ENCODE results near the gene FAM78A.
"Not testable (repeated sequence)": the region's sequence is repeated elsewhere in the genome, so short reads cannot be mapped to it uniquely, and the experiment has no call there.

Gene FAM78A

GRCh38 chr9:131222460-131222859 lies 53.9 kb downstream of the FAM78A start:
- no peak overlapping the region for H3K4me3 Mint-ChIP-seq
- H3K4me1 Mint-ChIP-seq (ENCODE audit: low read depth in 2 of 2) = peaks cover 0 to 9% of the 10 kb centered on the region in 2 donors
- H3K27ac Mint-ChIP-seq = peak overlapping the region; percentile 41 to 44
- ATAC-seq (replicated peaks) (no peak), DNase-seq (no peak)
- no peaks in the 10 kb centered on the region for H3K27me3 Mint-ChIP-seq
- H3K9me3 Mint-ChIP-seq = no peaks in the 10 kb centered on the region
- H3K36me3 Mint-ChIP-seq (ENCODE audit: insufficient read depth) = peaks cover 14% of the 10 kb centered on the region

- Mint-ChIP-seq H3K4me1 (ENCODE audit: low read depth in 2 of 2) (peaks cover 0 to 5% of the 10 kb centered on the region in 2 donors), H3K9me3 (no peaks in the 10 kb centered on the region), H3K36me3 (ENCODE audit: insufficient read depth) (peaks cover 24% of the 10 kb centered on the region), H3K27ac (no peak overlapping the region), H3K27me3 (no peaks in the 10 kb centered on the region), H3K4me3 (no peak overlapping the region)
- DNase-seq (no peak), ATAC-seq (replicated peaks) (no peak)
Observed at GRCh38 chr9:131220485-131220884, 55.8 kb downstream of the FAM78A start.

GRCh38 chr9:131218370-131218769 lies 57.9 kb downstream of the FAM78A start:
- H3K4me1 Mint-ChIP-seq (ENCODE audit: low read depth in 2 of 2) = peaks cover 0 to 5% of the 10 kb centered on the region in 2 donors
- no peaks in the 10 kb centered on the region for H3K9me3 Mint-ChIP-seq
- H3K27ac Mint-ChIP-seq = peak overlapping the region in 1 of 2 donors; percentile 75
- H3K27me3 Mint-ChIP-seq = no peaks in the 10 kb centered on the region
- DNase-seq (no peak), ATAC-seq (replicated peaks) (no peak)
- no peak overlapping the region for H3K4me3 Mint-ChIP-seq
- peaks cover 24% of the 10 kb centered on the region for H3K36me3 Mint-ChIP-seq (ENCODE audit: insufficient read depth)

GRCh38 chr9:131217331-131218031 lies 58.8 kb downstream of the FAM78A start:
- no peak overlapping the region for H3K4me3 Mint-ChIP-seq

GRCh38 chr9:131216806-131217205 lies 59.5 kb downstream of the FAM78A start:
- no peak overlapping the region for H3K27ac Mint-ChIP-seq
- H3K27me3 Mint-ChIP-seq = no peaks in the 10 kb centered on the region
- peaks cover 19% of the 10 kb centered on the region for H3K36me3 Mint-ChIP-seq (ENCODE audit: insufficient read depth)
- no peak for ATAC-seq (replicated peaks)
- H3K4me3 Mint-ChIP-seq = no peak overlapping the region
- DNase-seq = no peak
- peaks cover 0 to 5% of the 10 kb centered on the region in 2 donors for H3K4me1 Mint-ChIP-seq (ENCODE audit: low read depth in 2 of 2)
- peaks cover 0 to 2% of the 10 kb centered on the region in 2 donors for H3K9me3 Mint-ChIP-seq

More at GRCh38 chr9:131217331-131218031, 58.8 kb downstream of the FAM78A start:
- H3K9me3 Mint-ChIP-seq = no peaks in the 10 kb centered on the region
- DNase-seq (no peak), ATAC-seq (replicated peaks) (no peak)
- H3K27ac Mint-ChIP-seq = no peak overlapping the region
- no peaks in the 10 kb centered on the region for H3K27me3 Mint-ChIP-seq
- peaks cover 0 to 5% of the 10 kb centered on the region in 2 donors for H3K4me1 Mint-ChIP-seq (ENCODE audit: low read depth in 2 of 2)
- peaks cover 19% of the 10 kb centered on the region for H3K36me3 Mint-ChIP-seq (ENCODE audit: insufficient read depth)

- ATAC-seq (replicated peaks) (no peak), DNase-seq (no peak)
- Mint-ChIP-seq H3K27me3 (no peaks in the 10 kb centered on the region), H3K4me3 (no peak overlapping the region), H3K36me3 (ENCODE audit: insufficient read depth) (peaks cover 27% of the 10 kb centered on the region), H3K9me3 (peaks cover 0 to 8% of the 10 kb centered on the region in 2 donors), H3K27ac (no peak overlapping the region), H3K4me1 (ENCODE audit: low read depth in 2 of 2) (no peaks in the 10 kb centered on the region)
Observed at GRCh38 chr9:131214876-131215275, 61.4 kb downstream of the FAM78A start.

- H3K4me1 Mint-ChIP-seq (ENCODE audit: low read depth in 2 of 2) = no peaks in the 10 kb centered on the region
- no peak overlapping the region for H3K27ac Mint-ChIP-seq
- H3K9me3 Mint-ChIP-seq = peaks cover 0 to 8% of the 10 kb centered on the region in 2 donors
- H3K4me3 Mint-ChIP-seq = no peak overlapping the region
- peaks cover 28% of the 10 kb centered on the region for H3K36me3 Mint-ChIP-seq (ENCODE audit: insufficient read depth)
- no peak for DNase-seq
- no peaks in the 10 kb centered on the region for H3K27me3 Mint-ChIP-seq
- ATAC-seq (replicated peaks) = no peak
Observed at GRCh38 chr9:131214286-131214856, 61.9 kb downstream of the FAM78A start.

- H3K27me3 Mint-ChIP-seq; H3K4me1 Mint-ChIP-seq (ENCODE audit: low read depth in 2 of 2); H3K9me3 Mint-ChIP-seq; ATAC-seq (replicated peaks); H3K4me3 Mint-ChIP-seq; DNase-seq; H3K27ac Mint-ChIP-seq: not testable (repeated sequence)
- peaks cover 34% of the 10 kb centered on the region for H3K36me3 Mint-ChIP-seq (ENCODE audit: insufficient read depth)
Observed at GRCh38 chr9:131211920-131212319, 64.4 kb downstream of the FAM78A start.
